Amniotic epithelial cell (primary cell): ENCODE results near the gene IGFL1.
A peak's percentile ranks its signal among the peaks of the same experiment; 100 is the strongest.

Experiments
- DNase-seq: peaks from one replicate; pipeline ENCODE4 v3.0.0-alpha.2; 2010; ENCODE audit warnings: low read depth

Gene IGFL1

DNA sequence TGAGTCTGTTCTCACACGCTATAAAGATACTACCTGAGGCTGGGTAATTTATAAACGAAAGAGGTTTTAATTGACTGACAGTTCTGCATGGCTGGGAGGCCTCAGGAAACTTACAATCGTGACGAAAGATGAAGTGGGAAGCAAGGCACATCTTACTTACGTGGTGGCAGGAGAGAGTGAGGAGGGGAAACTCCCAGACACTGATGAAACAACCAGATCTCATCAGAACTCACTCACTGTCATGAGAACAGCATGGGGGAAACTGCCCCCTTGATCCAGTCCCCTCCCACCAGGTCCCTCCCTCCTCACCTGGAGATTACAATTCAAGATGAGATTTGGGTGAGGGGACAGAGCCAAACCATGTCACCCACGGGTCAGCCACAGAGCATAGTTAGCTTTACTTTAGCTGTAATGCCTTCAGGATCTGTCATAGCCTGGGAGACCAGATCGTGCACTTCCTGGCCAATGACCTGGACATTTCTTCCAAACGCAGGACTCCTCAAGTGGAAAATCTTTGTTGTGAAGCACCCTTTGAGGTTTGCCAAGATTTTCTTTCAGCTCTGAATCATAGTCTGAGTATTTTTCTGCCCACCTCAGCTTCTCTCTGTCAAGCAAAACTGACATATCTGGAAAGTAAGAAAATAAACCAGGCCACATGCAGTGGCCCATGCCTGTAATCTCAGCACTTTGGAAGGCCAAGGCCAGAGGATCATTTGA is 42.1 kb downstream of the IGFL1 start:
- peak; percentile 96 for DNase-seq

GRCh38 chr19:46273931-46274330 is 44.4 kb downstream of the IGFL1 start:
- DNase-seq = peak; percentile 56

DNA sequence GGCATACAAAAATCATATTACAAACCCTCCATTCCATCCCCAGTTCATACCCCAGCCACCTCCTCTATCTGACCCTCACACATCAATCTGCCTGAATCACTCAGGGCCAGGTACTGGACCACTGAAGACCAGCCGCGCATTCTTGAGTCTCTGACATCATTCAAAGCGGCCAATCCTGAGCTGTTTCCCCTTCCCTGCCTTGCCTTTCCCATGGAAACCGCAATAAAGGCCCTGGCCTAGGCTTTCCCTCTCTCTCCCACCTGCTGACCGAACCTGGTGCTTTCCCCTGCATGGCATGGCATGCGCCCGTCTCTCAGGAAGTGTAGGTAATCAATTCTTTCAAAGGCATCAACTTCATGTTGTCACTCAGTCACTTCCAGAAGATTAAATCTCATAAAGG is 49.6 kb downstream of the IGFL1 start:
- DNase-seq = no peak
